Thymus (tissue), 11 donors: ENCODE results near the gene UBA3. TPM values are rescaled to one million over a fixed set of nuclear protein-coding genes. Genes with fewer than 3 reads are reported as not detected.

Source experiments
- DNase-seq, 9 donors: peaks; one replicate each; pipeline ENCODE4 v3.0.0-alpha.2; 2013; ENCODE audit warnings: low spot score in 9 of 9, low read depth in 6 of 9, missing footprints in 1 of 9
- H3K27ac ChIP-seq, 2 donors: one replicate each; pipeline ENCODE4 v1.5.1; 2013; ENCODE audit warnings: control low read depth in 1 of 2, low read depth in 1 of 2, low read length in 1 of 2, mild to moderate bottlenecking in 1 of 2, moderate library complexity in 1 of 2
- H3K27me3 ChIP-seq, 2 donors: one replicate each; pipeline ENCODE4 v1.5.1; 2013; ENCODE audit warnings: low read length in 1 of 2; ENCODE audit not compliant: control insufficient read depth in 2 of 2, insufficient read depth in 1 of 2
- H3K36me3 ChIP-seq, 2 donors: one replicate each; pipeline ENCODE4 v1.5.1; 2013; ENCODE audit warnings: low read length in 1 of 2, mild to moderate bottlenecking in 1 of 2, moderate library complexity in 1 of 2; ENCODE audit not compliant: control insufficient read depth in 2 of 2, insufficient read depth in 2 of 2
- H3K4me1 ChIP-seq, 2 donors: one replicate each; pipeline ENCODE4 v1.5.1; 2013; ENCODE audit warnings: low read length in 2 of 2; ENCODE audit not compliant: control insufficient read depth in 2 of 2, insufficient read depth in 2 of 2
- H3K4me3 ChIP-seq, 2 donors: one replicate each; pipeline ENCODE4 v1.5.1; 2013; ENCODE audit warnings: low read length in 2 of 2, control low read depth in 1 of 2, mild to moderate bottlenecking in 1 of 2
- H3K9me3 ChIP-seq, 2 donors: one replicate each; pipeline ENCODE4 v1.5.1; 2013; ENCODE audit warnings: low read length in 1 of 2, mild to moderate bottlenecking in 1 of 2; ENCODE audit not compliant: control insufficient read depth in 2 of 2, insufficient read depth in 1 of 2
- WGBS: extraction: QIAGEN DNeasy Blood & Tissue Kit; methylation state at CpG from one replicate; pipeline ENCODE4 v1.1.7; 2013; 5-methylcytosine and 5-hydroxymethylcytosine counted together
- polyA plus RNA-seq: library from polyadenylated mRNA; stranded (reverse); fragments of 200-250 nt; gene quantifications from one replicate; pipeline ENCODE4 v1.2.3, GENCODE V29; 2013
- total RNA-seq: library from RNA; stranded (reverse); fragments of 120-200 nt; gene quantifications from one replicate; pipeline ENCODE4 v1.2.4, GENCODE V29; 2013
- donor health status: healthy.

Gene UBA3
- total and polyA plus RNA-seq, 2 donors = 67.0 to 89.3 TPM

GRCh38 chr3:69108811-69109210, 28.6 kb upstream of the UBA3 start:
- no peaks in the 10 kb centered on the region for H3K9me3 ChIP-seq
- no peak for DNase-seq
- H3K27ac ChIP-seq = no peak overlapping the region
- 85% methylated on average over 5 of the region's 5 CpGs for WGBS
- H3K4me3 ChIP-seq = no peak overlapping the region
- no peaks in the 10 kb centered on the region for H3K4me1 ChIP-seq
- no peaks in the 10 kb centered on the region for H3K27me3 ChIP-seq
- peaks cover 7 to 9% of the 10 kb centered on the region in 2 donors for H3K36me3 ChIP-seq

- WGBS = 87% methylated on average over 5 of the region's 5 CpGs
- no peak for DNase-seq
- Histone ChIP-seq H3K27ac (no peak overlapping the region), H3K4me1 (no peaks in the 10 kb centered on the region), H3K36me3 (peaks cover 7 to 19% of the 10 kb centered on the region in 2 donors), H3K4me3 (no peak overlapping the region), H3K27me3 (no peaks in the 10 kb centered on the region), H3K9me3 (no peaks in the 10 kb centered on the region)
Observed at GRCh38 chr3:69107841-69108240, 27.7 kb upstream of the UBA3 start.

GRCh38 chr3:69105320-69105719, 25.2 kb upstream of the UBA3 start:
- no peak overlapping the region for H3K27ac ChIP-seq

GRCh38 chr3:69104586-69104985, 24.4 kb upstream of the UBA3 start:
- Histone ChIP-seq H3K27me3 (no peaks in the 10 kb centered on the region), H3K27ac (no peak overlapping the region), H3K36me3 (peaks cover 16 to 41% of the 10 kb centered on the region in 2 donors), H3K4me1 (no peaks in the 10 kb centered on the region), H3K4me3 (no peak overlapping the region), H3K9me3 (no peaks in the 10 kb centered on the region)
- no peak for DNase-seq
- WGBS = 89% methylated on average over 8 of the region's 8 CpGs

More at GRCh38 chr3:69105320-69105719, 25.2 kb upstream of the UBA3 start:
- Histone ChIP-seq H3K27me3 (no peaks in the 10 kb centered on the region), H3K4me1 (no peaks in the 10 kb centered on the region), H3K4me3 (no peak overlapping the region), H3K9me3 (no peaks in the 10 kb centered on the region), H3K36me3 (peaks cover 16 to 37% of the 10 kb centered on the region in 2 donors)
- 51% methylated on average over 3 of the region's 3 CpGs for WGBS
- no peak for DNase-seq

GRCh38 chr3:69103123-69103522, 23.0 kb upstream of the UBA3 start:
- 98% methylated on average over 3 of the region's 3 CpGs for WGBS
- H3K36me3 ChIP-seq = peaks cover 16 to 41% of the 10 kb centered on the region in 2 donors

GRCh38 chr3:69102384-69102783, 22.2 kb upstream of the UBA3 start:
- WGBS = 97% methylated on average over 4 of the region's 4 CpGs
- H3K27me3 ChIP-seq = no peaks in the 10 kb centered on the region
- no peaks in the 10 kb centered on the region for H3K4me1 ChIP-seq
- H3K36me3 ChIP-seq = peaks cover 16 to 41% of the 10 kb centered on the region in 2 donors
- H3K9me3 ChIP-seq = no peaks in the 10 kb centered on the region
- no peak overlapping the region for H3K4me3 ChIP-seq
- DNase-seq = no peak
- no peak overlapping the region for H3K27ac ChIP-seq

More at GRCh38 chr3:69103123-69103522, 23.0 kb upstream of the UBA3 start:
- H3K4me3 ChIP-seq = no peak overlapping the region
- DNase-seq = no peak
- no peaks in the 10 kb centered on the region for H3K27me3 ChIP-seq
- H3K4me1 ChIP-seq = no peaks in the 10 kb centered on the region
- H3K9me3 ChIP-seq = no peaks in the 10 kb centered on the region
- H3K27ac ChIP-seq = no peak overlapping the region

- no peak overlapping the region for H3K4me3 ChIP-seq
- no peak overlapping the region for H3K27ac ChIP-seq
- peaks cover 18 to 41% of the 10 kb centered on the region in 2 donors for H3K36me3 ChIP-seq
- H3K9me3 ChIP-seq = no peaks in the 10 kb centered on the region
- H3K4me1 ChIP-seq = peaks cover 12 to 15% of the 10 kb centered on the region in 2 donors
- no peak for DNase-seq
- WGBS = 98% methylated on average over 4 of the region's 4 CpGs
- no peaks in the 10 kb centered on the region for H3K27me3 ChIP-seq
Observed at GRCh38 chr3:69099576-69099975, 19.4 kb upstream of the UBA3 start.

- 91% methylated on average over 9 of the region's 9 CpGs for WGBS
- no peak overlapping the region for H3K27ac ChIP-seq
- H3K4me3 ChIP-seq = no peak overlapping the region
- no peaks in the 10 kb centered on the region for H3K27me3 ChIP-seq
- peaks cover 18 to 31% of the 10 kb centered on the region in 2 donors for H3K4me1 ChIP-seq
- DNase-seq = no peak
- H3K9me3 ChIP-seq = no peaks in the 10 kb centered on the region
- H3K36me3 ChIP-seq = peaks cover 11 to 28% of the 10 kb centered on the region in 2 donors
Observed at GRCh38 chr3:69097407-69098086, 17.4 kb upstream of the UBA3 start.

GRCh38 chr3:69096299-69096698, 16.1 kb upstream of the UBA3 start:
- no peak for DNase-seq
- Histone ChIP-seq H3K36me3 (peaks cover 4 to 16% of the 10 kb centered on the region in 2 donors), H3K27ac (peak overlapping the region in 1 of 2 donors; percentile 59), H3K27me3 (no peaks in the 10 kb centered on the region), H3K4me1 (peaks cover 27 to 44% of the 10 kb centered on the region in 2 donors), H3K4me3 (no peak overlapping the region), H3K9me3 (no peaks in the 10 kb centered on the region)
- WGBS = 100% methylated on average over 5 of the region's 5 CpGs
